ENCODE results near the gene MYRF.
A peak's percentile ranks its signal among the peaks of the same experiment; 100 is the strongest.

The MYRF gene

DNA sequence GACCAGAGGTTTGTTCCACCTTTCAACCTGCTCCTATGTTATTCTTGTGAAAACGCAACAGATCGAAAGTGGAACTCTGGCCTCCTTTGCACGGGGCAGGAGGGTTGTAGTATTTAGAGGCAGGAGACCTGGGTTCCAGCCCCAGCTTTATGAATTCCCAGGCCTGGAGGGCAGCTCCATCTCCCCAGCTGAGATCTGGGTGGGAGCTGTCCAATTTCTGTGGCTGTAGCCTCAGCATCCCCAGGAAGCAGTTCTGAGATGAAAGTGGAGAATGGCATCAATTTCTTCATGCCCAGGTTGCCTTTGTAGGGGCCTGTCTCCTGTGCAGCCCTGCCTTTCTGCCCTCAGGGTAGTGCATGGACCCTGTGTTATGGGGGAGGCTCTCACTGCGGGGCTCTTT lies 79.8 kb downstream of the MYRF start:
- Histone ChIP-seq H3K4me1 (ENCODE audit: control insufficient read depth, low read length) (peaks cover 66% of the 10 kb centered on the region), H3K4me2 (ENCODE audit: low read length) (peak overlapping the region; percentile 87), H3K9me3 (ENCODE audit: control insufficient read depth, insufficient read depth, low read length) (no peaks in the 10 kb centered on the region), H4K20me1 (ENCODE audit: control insufficient read depth, insufficient read depth, low read depth, low read length) (peaks cover 20% of the 10 kb centered on the region; the same call in 1 of the 2 replicates), H3K27me3 (ENCODE audit: control insufficient read depth, low read length) (no peaks in the 10 kb centered on the region), H3K79me2 (ENCODE audit: control insufficient read depth, low read length) (peaks cover 96% of the 10 kb centered on the region), H3K9me2 (replicated peaks; ENCODE audit: control insufficient read depth, low read length) (no peaks in the 10 kb centered on the region), H3K27ac (ENCODE audit: low read depth, low read length) (peak overlapping the region; percentile 95), H3K36me3 (ENCODE audit: control insufficient read depth, low read length) (peaks cover 88% of the 10 kb centered on the region), H3K4me3 (ENCODE audit: low read length) (peak overlapping the region; percentile 84), H3F3A (ENCODE audit: control insufficient read depth, insufficient read depth) (peaks cover 24% of the 10 kb centered on the region)
- TF ChIP-seq, protein P1, sequence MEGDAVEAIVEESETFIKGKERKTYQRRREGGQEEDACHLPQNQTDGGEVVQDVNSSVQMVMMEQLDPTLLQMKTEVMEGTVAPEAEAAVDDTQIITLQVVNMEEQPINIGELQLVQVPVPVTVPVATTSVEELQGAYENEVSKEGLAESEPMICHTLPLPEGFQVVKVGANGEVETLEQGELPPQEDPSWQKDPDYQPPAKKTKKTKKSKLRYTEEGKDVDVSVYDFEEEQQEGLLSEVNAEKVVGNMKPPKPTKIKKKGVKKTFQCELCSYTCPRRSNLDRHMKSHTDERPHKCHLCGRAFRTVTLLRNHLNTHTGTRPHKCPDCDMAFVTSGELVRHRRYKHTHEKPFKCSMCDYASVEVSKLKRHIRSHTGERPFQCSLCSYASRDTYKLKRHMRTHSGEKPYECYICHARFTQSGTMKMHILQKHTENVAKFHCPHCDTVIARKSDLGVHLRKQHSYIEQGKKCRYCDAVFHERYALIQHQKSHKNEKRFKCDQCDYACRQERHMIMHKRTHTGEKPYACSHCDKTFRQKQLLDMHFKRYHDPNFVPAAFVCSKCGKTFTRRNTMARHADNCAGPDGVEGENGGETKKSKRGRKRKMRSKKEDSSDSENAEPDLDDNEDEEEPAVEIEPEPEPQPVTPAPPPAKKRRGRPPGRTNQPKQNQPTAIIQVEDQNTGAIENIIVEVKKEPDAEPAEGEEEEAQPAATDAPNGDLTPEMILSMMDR (IDR thresholded peaks at IDR 0.05; ENCODE audit: low read depth, low read length, poor library complexity, severe bottlenecking), result no peak
- no peak for TF ChIP-seq EZH2phosphoT487 (IDR thresholded peaks at IDR 0.05; ENCODE audit: borderline replicate concordance, low read length)

DNA sequence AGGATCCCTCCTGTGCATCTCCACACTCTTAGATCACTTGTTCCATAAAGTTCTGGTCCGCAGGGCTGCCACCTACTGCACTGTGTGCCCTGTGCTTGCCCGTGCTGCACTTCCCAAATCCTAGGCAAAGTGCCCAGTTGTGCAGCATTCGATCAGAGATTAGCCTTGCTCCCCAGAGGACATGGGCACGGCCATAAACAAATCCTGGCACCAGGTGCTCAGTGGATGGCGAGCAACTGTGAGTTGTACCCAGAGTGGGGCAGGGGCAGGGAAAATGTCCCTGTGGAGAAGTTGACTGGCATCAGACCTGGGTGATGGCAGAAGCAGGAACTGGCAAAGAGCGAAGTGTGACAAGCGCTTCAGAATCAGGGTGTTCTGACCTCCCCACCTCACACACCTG lies 80.3 kb downstream of the MYRF start:
- peaks cover 98% of the 10 kb centered on the region for H3K79me2 ChIP-seq (ENCODE audit: control insufficient read depth, low read length)
- H3K4me2 ChIP-seq (ENCODE audit: low read length), result peak overlapping the region; percentile 87
- peaks cover 63% of the 10 kb centered on the region for H3K4me1 ChIP-seq (ENCODE audit: control insufficient read depth, low read length)

DNA sequence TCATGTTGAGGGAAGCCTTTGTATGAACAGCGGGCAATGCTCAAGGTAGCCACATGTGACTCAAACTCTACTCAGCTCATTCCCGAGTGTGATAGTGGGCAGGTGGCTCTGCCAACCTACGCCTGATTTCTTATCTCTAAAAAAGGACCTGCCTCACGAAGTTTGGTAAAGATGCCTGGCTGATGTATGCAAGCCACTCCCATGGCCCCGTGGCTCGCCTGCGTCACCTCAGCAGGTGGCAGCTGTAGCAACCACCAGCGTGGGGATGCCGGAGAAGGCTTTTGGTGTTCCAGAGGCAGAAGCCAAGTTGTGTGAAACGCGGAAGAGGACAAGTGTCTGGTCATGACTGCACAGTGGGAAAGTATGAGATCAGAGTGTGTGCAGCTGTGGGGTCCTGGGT lies 81.0 kb downstream of the MYRF start:
- peaks cover 24% of the 10 kb centered on the region for H3F3A ChIP-seq (ENCODE audit: control insufficient read depth, insufficient read depth)
- TF ChIP-seq, protein P1 (IDR thresholded peaks at IDR 0.05; ENCODE audit: low read depth, low read length, poor library complexity, severe bottlenecking), result no peak
- no peak for TF ChIP-seq EZH2phosphoT487 (IDR thresholded peaks at IDR 0.05; ENCODE audit: borderline replicate concordance, low read length)
- no peaks in the 10 kb centered on the region for H3K9me2 ChIP-seq (replicated peaks; ENCODE audit: control insufficient read depth, low read length)
- H3K27me3 ChIP-seq (ENCODE audit: control insufficient read depth, low read length), result no peaks in the 10 kb centered on the region
- H3K4me1 ChIP-seq (ENCODE audit: control insufficient read depth, low read length), result peaks cover 63% of the 10 kb centered on the region
- peaks cover 20% of the 10 kb centered on the region; the same call in 1 of the 2 replicates for H4K20me1 ChIP-seq (ENCODE audit: control insufficient read depth, insufficient read depth, low read depth, low read length)
- peak overlapping the region; percentile 95 for H3K27ac ChIP-seq (ENCODE audit: low read depth, low read length)
- peak overlapping the region; percentile 84 for H3K4me3 ChIP-seq (ENCODE audit: low read length)
- H3K4me2 ChIP-seq (ENCODE audit: low read length), result peak overlapping the region; percentile 87
- H3K36me3 ChIP-seq (ENCODE audit: control insufficient read depth, low read length), result peaks cover 95% of the 10 kb centered on the region
- peaks cover 99% of the 10 kb centered on the region for H3K79me2 ChIP-seq (ENCODE audit: control insufficient read depth, low read length)
- H3K9me3 ChIP-seq (ENCODE audit: control insufficient read depth, insufficient read depth, low read length), result no peaks in the 10 kb centered on the region

More for the DNA sequence above, 80.3 kb downstream of the MYRF start:
- peaks cover 24% of the 10 kb centered on the region for H3F3A ChIP-seq (ENCODE audit: control insufficient read depth, insufficient read depth)
- TF ChIP-seq, protein P1 (IDR thresholded peaks at IDR 0.05; ENCODE audit: low read depth, low read length, poor library complexity, severe bottlenecking), result no peak
- no peak for TF ChIP-seq EZH2phosphoT487 (IDR thresholded peaks at IDR 0.05; ENCODE audit: borderline replicate concordance, low read length)
- H3K9me2 ChIP-seq (replicated peaks; ENCODE audit: control insufficient read depth, low read length), result no peaks in the 10 kb centered on the region
- peaks cover 20% of the 10 kb centered on the region; the same call in 1 of the 2 replicates for H4K20me1 ChIP-seq (ENCODE audit: control insufficient read depth, insufficient read depth, low read depth, low read length)
- peak overlapping the region; percentile 84 for H3K4me3 ChIP-seq (ENCODE audit: low read length)
- no peaks in the 10 kb centered on the region for H3K9me3 ChIP-seq (ENCODE audit: control insufficient read depth, insufficient read depth, low read length)
- no peaks in the 10 kb centered on the region for H3K27me3 ChIP-seq (ENCODE audit: control insufficient read depth, low read length)
- H3K36me3 ChIP-seq (ENCODE audit: control insufficient read depth, low read length), result peaks cover 93% of the 10 kb centered on the region
- peak overlapping the region; percentile 95 for H3K27ac ChIP-seq (ENCODE audit: low read depth, low read length)
